HEK293T (cell line): ENCODE measurements around the gene LIFR.

Experiments
- CTCF ChIA-PET: fragments of 350-600 bp; formaldehyde crosslinking; extraction: SDS; loops from one replicate; lab custom pipeline; 2021; ENCODE audit warnings: antibody characterized with exemption, inconsistent platforms; lab: Yijun Ruan, JAX
- POLR2A ChIA-PET: fragments of 350-600 bp; formaldehyde crosslinking; extraction: SDS; loops from one replicate; lab custom pipeline; 2020; ENCODE audit warnings: antibody characterized with exemption, inconsistent platforms; lab: Yijun Ruan, JAX
- DNase-seq: peaks from one replicate; pipeline ENCODE4 v3.0.0; 2012; ENCODE audit warnings: mixed read lengths; ENCODE audit errors: extremely low spot score
- ARNT ChIP-seq: fragments of 450-650 bp; IDR thresholded peaks from 2 replicates; pipeline ENCODE4 v1.6.1; 2017; ENCODE audit warnings: mild to moderate bottlenecking
- BHLHE40 ChIP-seq: fragments of 450-650 bp; IDR thresholded peaks from 2 replicates; pipeline ENCODE4 v1.6.1; 2016; ENCODE audit warnings: mild to moderate bottlenecking, moderate library complexity, borderline replicate concordance
- CTBP1 ChIP-seq: fragments of 450-650 bp; IDR thresholded peaks from 2 replicates; pipeline ENCODE4 v1.6.1; 2016; ENCODE audit warnings: borderline replicate concordance
- ELF4 ChIP-seq: fragments of 450-650 bp; IDR thresholded peaks from 2 replicates; pipeline ENCODE4 v1.6.1; 2017; ENCODE audit warnings: antibody characterized with exemption
- FOXA1 ChIP-seq: fragments of 450-650 bp; IDR thresholded peaks from 2 replicates; pipeline ENCODE4 v1.6.1; 2016; ENCODE audit warnings: mild to moderate bottlenecking
- FOXK2 ChIP-seq: fragments of 450-650 bp; IDR thresholded peaks from 2 replicates; pipeline ENCODE4 v1.6.1; 2016; ENCODE audit warnings: mild to moderate bottlenecking
- FOXM1 ChIP-seq: fragments of 450-650 bp; IDR thresholded peaks from 2 replicates; pipeline ENCODE4 v1.6.1; 2017; ENCODE audit warnings: mild to moderate bottlenecking, borderline replicate concordance
- HDGF ChIP-seq: fragments of 450-650 bp; IDR thresholded peaks from 2 replicates; pipeline ENCODE4 v1.6.1; 2017; ENCODE audit warnings: antibody characterized with exemption, borderline replicate concordance
- L3MBTL2 ChIP-seq: fragments of 450-650 bp; conservative IDR thresholded peaks from 2 replicates; pipeline ENCODE4 v1.6.1; 2016; ENCODE audit warnings: mild to moderate bottlenecking
- LEF1 ChIP-seq: fragments of 450-650 bp; IDR thresholded peaks from 2 replicates; pipeline ENCODE4 v1.6.1; 2017; ENCODE audit warnings: mild to moderate bottlenecking, borderline replicate concordance
- NFRKB ChIP-seq: fragments of 450-650 bp; IDR thresholded peaks from 2 replicates; pipeline ENCODE4 v1.6.1; 2016; ENCODE audit warnings: mild to moderate bottlenecking, moderate library complexity
- SP1 ChIP-seq: fragments of 450-650 bp; IDR thresholded peaks from 2 replicates; pipeline ENCODE4 v1.6.1; 2017
- SUZ12 ChIP-seq: fragments of 450-650 bp; IDR thresholded peaks from 2 replicates; pipeline ENCODE4 v1.6.1; 2016; ENCODE audit warnings: mild to moderate bottlenecking
- TARDBP ChIP-seq: fragments of 450-650 bp; IDR thresholded peaks from 2 replicates; pipeline ENCODE4 v1.6.1; 2016
- ZNF384 ChIP-seq: fragments of 450-650 bp; IDR thresholded peaks from 2 replicates; pipeline ENCODE4 v1.6.1; 2016
- TF ChIP-seq, protein P1 (sequence below): fragments of 450-650 bp; IDR thresholded peaks from 2 replicates; pipeline ENCODE4 v1.6.1; 2016

LIFR gene

DNA sequence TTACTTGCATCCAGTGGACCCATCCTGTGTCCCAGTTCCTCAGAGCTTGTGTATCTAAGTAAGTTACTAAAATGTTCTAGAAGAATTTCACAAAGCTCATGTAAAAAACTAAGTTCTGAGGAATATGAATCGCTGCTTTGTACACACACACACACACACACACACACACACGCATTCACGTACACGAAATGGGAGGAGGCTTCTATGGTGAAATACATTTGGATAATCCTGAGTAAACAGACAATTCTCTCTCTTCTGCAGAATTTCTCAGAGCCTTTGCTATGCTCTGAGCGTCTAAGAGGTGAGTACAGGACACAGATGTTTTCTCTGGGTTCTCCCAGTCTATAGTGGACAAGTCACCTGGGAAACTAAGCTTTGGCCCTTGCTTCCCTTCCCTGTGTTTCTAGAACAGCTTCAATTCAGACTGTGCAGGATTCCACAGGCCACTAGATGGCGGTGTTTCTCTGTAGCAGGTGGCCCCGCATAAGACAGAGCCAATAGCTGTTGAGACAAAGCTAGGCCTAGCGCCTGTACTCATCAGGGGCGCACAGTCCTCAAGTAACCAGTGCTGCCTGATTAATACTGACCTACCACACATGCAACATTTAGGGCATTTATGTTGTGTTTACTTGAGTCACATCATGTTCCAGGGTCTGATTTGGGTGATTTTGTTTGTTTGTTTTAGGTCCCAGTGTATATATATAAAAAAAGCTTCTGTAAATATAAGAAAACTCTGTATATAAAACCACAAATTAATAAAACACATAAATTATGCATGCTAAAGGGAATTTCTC lies 114.8 kb downstream of the LIFR start:
- peak; percentile 87 for DNase-seq
- CTCF ChIA-PET: interaction anchor here (0.5 to 5.1 kb wide), 59 partner anchors 8 to 486 kb away, joined by 3 to 77 read pairs (median 4); partner anchors contain the start of gene LIFR
- TF ChIP-seq FOXM1 (no peak), NFRKB (no peak), CTBP1 (no peak), BHLHE40 (no peak), SUZ12 (no peak), ZNF384 (no peak), ELF4 (no peak), TARDBP (no peak), LEF1 (no peak), L3MBTL2 (no peak), SP1 (no peak), FOXK2 (no peak)
- POLR2A ChIA-PET: interaction anchor here (0.7 to 1.4 kb wide), 6 partner anchors 74 to 226 kb away, joined by 3 to 4 read pairs (median 3); no protein-coding TSS in a partner anchor

DNA sequence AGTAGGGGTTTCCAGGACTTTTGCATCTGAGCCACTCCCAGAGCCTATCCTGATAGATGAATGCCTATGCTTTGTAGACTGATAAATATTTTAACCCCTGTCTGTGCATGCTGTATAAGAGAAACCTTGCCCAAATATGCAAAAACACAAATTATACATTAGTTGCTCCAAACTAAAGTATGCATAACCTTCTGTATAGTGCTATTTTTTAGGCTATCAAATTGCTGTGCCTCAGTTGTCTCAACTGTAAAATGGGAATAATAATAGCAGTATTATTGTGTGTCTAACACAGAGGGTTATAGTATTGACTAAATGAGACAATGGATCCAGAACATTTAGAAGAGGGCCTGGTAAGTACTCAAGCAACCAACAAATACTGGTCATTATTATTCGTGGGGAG lies 117.7 kb downstream of the LIFR start:
- CTCF ChIA-PET: no interaction called here
- TF ChIP-seq NFRKB (no peak), ELF4 (no peak), LEF1 (no peak), FOXM1 (no peak), FOXK2 (no peak), TARDBP (no peak), SUZ12 (no peak), HDGF (no peak), CTBP1 (no peak), ARNT (no peak), FOXA1 (no peak), BHLHE40 (no peak), SP1 (no peak), ZNF384 (no peak), L3MBTL2 (no peak)
- TF ChIP-seq, protein P1, sequence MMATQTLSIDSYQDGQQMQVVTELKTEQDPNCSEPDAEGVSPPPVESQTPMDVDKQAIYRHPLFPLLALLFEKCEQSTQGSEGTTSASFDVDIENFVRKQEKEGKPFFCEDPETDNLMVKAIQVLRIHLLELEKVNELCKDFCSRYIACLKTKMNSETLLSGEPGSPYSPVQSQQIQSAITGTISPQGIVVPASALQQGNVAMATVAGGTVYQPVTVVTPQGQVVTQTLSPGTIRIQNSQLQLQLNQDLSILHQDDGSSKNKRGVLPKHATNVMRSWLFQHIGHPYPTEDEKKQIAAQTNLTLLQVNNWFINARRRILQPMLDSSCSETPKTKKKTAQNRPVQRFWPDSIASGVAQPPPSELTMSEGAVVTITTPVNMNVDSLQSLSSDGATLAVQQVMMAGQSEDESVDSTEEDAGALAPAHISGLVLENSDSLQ: no peak

DNA sequence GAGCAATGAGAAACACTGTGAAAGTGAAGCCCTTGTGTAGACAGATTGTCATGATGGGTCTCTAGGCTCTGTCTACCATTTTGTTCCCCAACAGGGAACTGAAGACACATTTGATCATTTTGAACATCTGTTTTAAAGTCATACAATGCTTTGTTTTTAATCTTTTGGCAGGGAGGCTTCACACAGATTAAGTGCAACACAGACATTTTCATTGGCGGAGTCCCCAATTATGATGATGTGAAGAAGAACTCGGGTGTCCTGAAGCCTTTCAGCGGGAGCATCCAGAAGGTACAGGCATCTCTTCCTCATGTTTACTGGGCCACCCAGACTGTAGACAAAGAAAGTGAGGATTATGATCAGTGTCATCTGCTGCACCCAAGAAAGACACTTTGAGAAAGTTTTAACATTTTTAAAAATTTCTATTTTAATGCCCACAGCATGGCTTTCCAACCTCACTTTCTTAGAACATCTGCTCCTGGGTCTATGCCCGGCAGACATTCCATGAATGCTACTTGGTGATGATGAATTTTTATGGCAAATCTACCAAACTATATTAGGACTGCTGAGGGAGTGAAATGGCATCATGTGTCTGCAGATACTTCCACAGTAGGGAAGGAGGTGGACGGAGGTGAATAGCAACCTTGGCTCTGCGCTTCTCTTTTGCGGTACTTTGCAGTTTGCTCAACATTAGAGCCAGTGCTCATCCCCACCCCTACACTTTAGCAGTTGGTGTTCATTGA lies 121.3 kb downstream of the LIFR start:
- POLR2A ChIA-PET: no interaction called here
- TF ChIP-seq, protein P1: no peak
- TF ChIP-seq TARDBP: no peak
- no peak for TF ChIP-seq FOXK2
- TF ChIP-seq BHLHE40: no peak
- no peak for TF ChIP-seq ELF4
- no peak for DNase-seq
- CTCF ChIA-PET: interaction anchor here (1.2 kb wide), 1 partner anchor 316 kb away, joined by 3 read pairs; no protein-coding TSS in a partner anchor

More for the DNA sequence above, 117.7 kb downstream of the LIFR start:
- DNase-seq: no peak
- POLR2A ChIA-PET: no interaction called here

DNA sequence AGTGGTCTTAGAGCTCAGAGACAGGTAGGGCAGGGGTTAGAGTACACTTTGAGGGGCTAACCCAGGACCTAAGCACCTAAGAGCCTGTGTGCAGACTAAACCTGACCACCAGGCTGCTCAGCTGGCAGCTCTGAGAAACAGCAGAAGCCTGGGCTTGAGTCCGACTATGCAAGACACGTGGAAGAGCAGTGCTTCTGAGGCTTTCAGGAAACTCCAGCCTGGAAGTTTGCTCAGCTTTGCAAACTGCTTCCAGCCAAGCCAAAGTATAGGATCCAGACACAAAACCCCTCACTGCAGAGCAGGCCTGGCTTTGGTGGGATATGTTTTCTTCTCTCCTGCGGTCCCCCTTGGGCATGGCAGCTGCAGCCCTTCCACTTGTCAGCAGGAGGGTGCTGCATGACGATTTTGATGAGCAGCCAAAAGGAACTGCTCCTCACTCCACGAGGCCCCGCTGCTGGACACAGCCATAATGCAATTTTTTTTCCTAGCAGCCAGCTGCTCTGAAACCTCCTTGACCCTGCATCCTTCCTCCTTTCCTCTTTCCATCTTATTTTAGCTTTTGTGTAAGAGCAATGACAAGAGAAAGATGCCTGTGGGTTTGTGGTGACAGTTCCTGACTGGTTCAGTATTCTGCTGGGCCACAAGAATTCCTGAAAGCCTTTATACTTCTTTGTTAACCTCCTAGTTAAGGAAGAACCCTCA lies 123.1 kb downstream of the LIFR start:
- DNase-seq: no peak
- CTCF ChIA-PET: interaction anchor here (1.2 to 1.5 kb wide), 3 partner anchors 8 to 377 kb away, joined by 3 to 6 read pairs (median 3); no protein-coding TSS in a partner anchor
- POLR2A ChIA-PET: interaction anchor here (1.4 kb wide), 1 partner anchor 227 kb away, joined by 3 read pairs; no protein-coding TSS in a partner anchor
- no peak for TF ChIP-seq HDGF
- TF ChIP-seq SP1: no peak
- TF ChIP-seq SUZ12: no peak
- no peak for TF ChIP-seq CTBP1
- no peak for TF ChIP-seq TARDBP
- TF ChIP-seq L3MBTL2: no peak
- TF ChIP-seq LEF1: no peak
- no peak for TF ChIP-seq FOXK2
- TF ChIP-seq, protein P1: no peak
- TF ChIP-seq FOXA1: no peak
- no peak for TF ChIP-seq BHLHE40

DNA sequence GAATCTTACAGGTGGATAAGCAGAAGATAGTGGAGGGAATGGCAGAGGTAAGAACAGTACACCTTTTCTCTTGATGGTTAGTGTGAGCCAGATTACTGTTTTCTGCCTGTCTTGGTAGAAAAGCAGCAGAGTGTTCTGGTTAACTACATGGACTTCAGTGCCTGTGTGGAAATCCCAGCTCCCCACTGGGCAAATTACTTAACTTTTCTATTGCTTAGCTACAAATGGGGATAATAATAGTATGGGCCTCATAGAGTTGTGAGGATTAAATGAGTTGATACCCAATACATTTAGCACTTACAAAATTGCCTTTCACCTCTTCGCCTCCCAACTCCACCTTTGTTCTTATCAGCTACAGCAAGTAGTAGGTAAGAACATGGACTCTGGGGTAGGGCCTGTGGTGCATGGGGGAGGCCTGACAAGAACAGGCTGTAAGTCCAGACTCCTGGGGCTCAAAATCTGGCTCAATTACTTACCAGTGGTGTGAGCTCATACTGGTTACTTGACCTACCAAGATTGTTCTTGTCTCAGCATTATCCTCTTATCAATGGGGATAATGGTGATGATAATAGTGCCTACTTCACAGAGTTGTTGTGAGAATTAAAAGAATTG lies 125.1 kb downstream of the LIFR start:
- TF ChIP-seq BHLHE40 (no peak), SP1 (no peak), ZNF384 (no peak), ARNT (no peak), L3MBTL2 (no peak), HDGF (no peak), TARDBP (no peak), SUZ12 (no peak), NFRKB (no peak), CTBP1 (no peak), LEF1 (no peak), ELF4 (no peak), FOXA1 (no peak), FOXK2 (no peak), FOXM1 (no peak)
- TF ChIP-seq, protein P1: no peak
- no peak for DNase-seq
- ChIA-PET POLR2A (no interaction called here), CTCF (interaction anchor here (0.7 to 2.2 kb wide), 3 partner anchors 10 to 498 kb away, joined by 3 to 8 read pairs (median 6); no protein-coding TSS in a partner anchor)
